PC-9 (cell line): Measurements from ENCODE around the gene IMPA2. TPM values are rescaled to one million over a fixed set of nuclear protein-coding genes. Genes with fewer than 3 reads are reported as not detected.

Experiments used
- BruUV-seq: library from RNA; stranded (reverse); fragments of 400-500 nt; replicated peaks from 2 replicates; lab custom pipeline; 2021; lab: Mats Ljungman, UMichigan
- CTCF ChIA-PET: fragments of 300-600 bp; sonication (Branson Sonifier 250); formaldehyde crosslinking; loops from one replicate; lab custom pipeline; 2022; ENCODE audit warnings: antibody characterized with exemption; lab: Charles Lee
- POLR2A ChIA-PET: fragments of 300-600 bp; sonication (Branson Sonifier 250); formaldehyde crosslinking; loops from one replicate; lab custom pipeline; 2022; ENCODE audit warnings: antibody characterized with exemption; ENCODE audit not compliant: unreplicated experiment; lab: Charles Lee
- DNase-seq, 2 experiments: peaks; one replicate each; pipeline versions ENCODE4 v3.0.0 to v3.0.0-alpha.2; 2015 to 2022; ENCODE audit warnings: mixed read lengths in 1 of 2
- H2AFZ ChIP-seq: fragments of 200-600 bp; sonication (generic); 2 replicates; pipeline ENCODE4 v1.8.1; 2017; ENCODE audit warnings: antibody characterized with exemption
- H3F3A ChIP-seq: fragments of 200-600 bp; sonication (generic); 2 replicates; pipeline ENCODE4 v1.8.1; 2017; ENCODE audit warnings: antibody characterized with exemption, mild to moderate bottlenecking, low read depth; ENCODE audit not compliant: insufficient read depth
- H3K27ac ChIP-seq: fragments of 200-600 bp; sonication (generic); 2 replicates; pipeline ENCODE4 v1.6.1; 2016; ENCODE audit warnings: mixed run types
- H3K27me3 ChIP-seq: fragments of 200-600 bp; sonication (generic); 2 replicates; pipeline ENCODE4 v1.6.1; 2016; ENCODE audit warnings: low read depth, mixed run types; ENCODE audit not compliant: insufficient read depth
- H3K36me3 ChIP-seq: fragments of 200-600 bp; sonication (generic); 2 replicates; pipeline ENCODE4 v1.6.1; 2016; ENCODE audit warnings: low read depth, mixed run types
- H3K4me1 ChIP-seq: fragments of 200-600 bp; sonication (generic); replicated peaks from 2 replicates; pipeline ENCODE4 v1.6.1; 2016; ENCODE audit warnings: mixed run types; ENCODE audit not compliant: insufficient read depth
- H3K4me2 ChIP-seq: fragments of 200-600 bp; sonication (generic); 2 replicates; pipeline ENCODE4 v1.6.1; 2017; ENCODE audit warnings: mixed run types
- H3K4me3 ChIP-seq: fragments of 200-600 bp; sonication (generic); 2 replicates; pipeline ENCODE4 v1.6.1; 2016; ENCODE audit warnings: mixed run types
- H3K79me2 ChIP-seq: fragments of 200-600 bp; sonication (generic); 2 replicates; pipeline ENCODE4 v1.6.1; 2017; ENCODE audit warnings: low read depth, mixed run types
- H3K9me2 ChIP-seq: fragments of 200-600 bp; sonication (generic); 2 replicates; pipeline ENCODE4 v1.8.1; 2017; ENCODE audit warnings: mild to moderate bottlenecking; ENCODE audit not compliant: insufficient read depth
- H3K9me3 ChIP-seq: fragments of 200-600 bp; sonication (generic); 2 replicates; pipeline ENCODE4 v1.8.1; 2016; ENCODE audit warnings: low read depth; ENCODE audit not compliant: insufficient read depth
- H4K20me1 ChIP-seq: fragments of 200-600 bp; sonication (generic); 2 replicates; pipeline ENCODE4 v1.8.1; 2017; ENCODE audit not compliant: insufficient read depth
- CTCF ChIP-seq: fragments of 200-600 bp; sonication (generic); conservative IDR thresholded peaks from 2 replicates; pipeline ENCODE4 v1.6.1; 2017; ENCODE audit warnings: mixed run types, antibody characterized with exemption, mild to moderate bottlenecking, moderate library complexity
- EZH2 ChIP-seq: fragments of 200-600 bp; sonication (generic); IDR thresholded peaks from 2 replicates; pipeline ENCODE4 v1.8.0; 2017; ENCODE audit warnings: antibody characterized with exemption, low read depth
- intact Hi-C: fragments of 100-400 bp; cut with micrococcal nuclease; formaldehyde crosslinking; loops from one replicate; pipeline ENCODE4 v1.10.0; 2022; ENCODE audit not compliant: unreplicated experiment
- total RNA-seq: library from RNA; stranded (reverse); gene quantifications from 2 replicates; pipeline ENCODE4 v1.2.3, GENCODE V29; 2021

IMPA2 gene
- total RNA-seq, 1 experiment from 2014 or later, result 91.4 TPM

DNA sequence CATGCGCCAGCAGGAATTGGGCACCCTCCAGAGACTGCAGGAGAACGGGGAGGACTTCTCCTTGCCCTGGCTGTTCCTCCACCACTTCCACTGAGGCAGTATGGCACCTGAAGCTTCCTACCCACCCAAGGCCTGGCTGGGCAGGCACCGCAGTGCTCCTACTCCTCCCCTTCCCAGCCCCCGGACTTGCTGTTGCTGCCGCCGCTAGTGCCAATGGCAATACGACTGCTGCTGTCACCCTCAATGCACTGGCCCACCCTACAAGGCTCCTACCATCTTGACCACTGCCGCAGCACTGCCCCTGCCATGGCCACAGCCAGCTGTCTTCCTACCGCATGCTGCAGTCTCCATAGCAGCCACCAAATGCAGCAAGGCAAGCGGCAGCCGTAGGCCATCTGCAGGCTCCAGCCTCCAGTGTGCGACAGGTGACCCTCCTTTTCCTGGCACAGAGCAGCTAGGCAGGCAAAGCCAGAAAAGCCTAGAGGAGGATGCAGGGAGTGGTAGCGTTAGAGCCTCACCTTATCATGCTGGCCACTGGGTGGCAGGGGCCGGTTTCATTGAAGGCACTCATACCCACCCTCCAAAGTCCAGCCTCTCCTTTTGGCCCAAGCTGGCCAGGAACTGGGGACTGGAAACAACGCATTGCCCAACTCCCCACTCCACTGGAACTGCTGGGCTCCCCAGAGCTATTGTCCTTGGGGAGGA is 64.9 kb downstream of the IMPA2 start:
- Histone ChIP-seq H3K4me2 (no peak overlapping the region), H2AFZ (no peak overlapping the region), H3K9me3 (no peaks in the 10 kb centered on the region), H4K20me1 (no peaks in the 10 kb centered on the region), H3K27me3 (no peaks in the 10 kb centered on the region), H3K9me2 (no peaks in the 10 kb centered on the region), H3K27ac (no peak overlapping the region), H3K4me3 (no peak overlapping the region), H3K36me3 (no peaks in the 10 kb centered on the region), H3F3A (peaks cover 6% of the 10 kb centered on the region; the same call in 1 of the 2 replicates), H3K79me2 (no peaks in the 10 kb centered on the region), H3K4me1 (no peaks in the 10 kb centered on the region)
- CTCF ChIA-PET, result no interaction called here
- BruUV-seq, result no TSS peak
- POLR2A ChIA-PET, result interaction anchor here (0.6 kb wide), 1 partner anchor 14 kb away, joined by 4 read pairs; no protein-coding TSS in a partner anchor
- intact Hi-C loops, result no loop called here
- TF ChIP-seq CTCF (no peak), EZH2 (no peak)
- no peak for DNase-seq

GRCh38 chr18:12046751-12047335 is 65.5 kb downstream of the IMPA2 start:
- TF ChIP-seq EZH2 (no peak), CTCF (no peak)
- H3K4me3 ChIP-seq, result no peak overlapping the region
- H3K4me1 ChIP-seq, result no peaks in the 10 kb centered on the region
- DNase-seq, result no peak
- no peaks in the 10 kb centered on the region for H3K9me2 ChIP-seq
- intact Hi-C loops, result no loop called here
- CTCF ChIA-PET, result no interaction called here
- H2AFZ ChIP-seq, result no peak overlapping the region
- H3K79me2 ChIP-seq, result no peaks in the 10 kb centered on the region
- no peak overlapping the region for H3K27ac ChIP-seq
- H3K9me3 ChIP-seq, result no peaks in the 10 kb centered on the region
- no peaks in the 10 kb centered on the region for H3K36me3 ChIP-seq
- no TSS peak for BruUV-seq
- H3F3A ChIP-seq, result no peaks in the 10 kb centered on the region
- H3K4me2 ChIP-seq, result no peak overlapping the region
- H4K20me1 ChIP-seq, result no peaks in the 10 kb centered on the region
- POLR2A ChIA-PET, result no interaction called here
- no peaks in the 10 kb centered on the region for H3K27me3 ChIP-seq

DNA sequence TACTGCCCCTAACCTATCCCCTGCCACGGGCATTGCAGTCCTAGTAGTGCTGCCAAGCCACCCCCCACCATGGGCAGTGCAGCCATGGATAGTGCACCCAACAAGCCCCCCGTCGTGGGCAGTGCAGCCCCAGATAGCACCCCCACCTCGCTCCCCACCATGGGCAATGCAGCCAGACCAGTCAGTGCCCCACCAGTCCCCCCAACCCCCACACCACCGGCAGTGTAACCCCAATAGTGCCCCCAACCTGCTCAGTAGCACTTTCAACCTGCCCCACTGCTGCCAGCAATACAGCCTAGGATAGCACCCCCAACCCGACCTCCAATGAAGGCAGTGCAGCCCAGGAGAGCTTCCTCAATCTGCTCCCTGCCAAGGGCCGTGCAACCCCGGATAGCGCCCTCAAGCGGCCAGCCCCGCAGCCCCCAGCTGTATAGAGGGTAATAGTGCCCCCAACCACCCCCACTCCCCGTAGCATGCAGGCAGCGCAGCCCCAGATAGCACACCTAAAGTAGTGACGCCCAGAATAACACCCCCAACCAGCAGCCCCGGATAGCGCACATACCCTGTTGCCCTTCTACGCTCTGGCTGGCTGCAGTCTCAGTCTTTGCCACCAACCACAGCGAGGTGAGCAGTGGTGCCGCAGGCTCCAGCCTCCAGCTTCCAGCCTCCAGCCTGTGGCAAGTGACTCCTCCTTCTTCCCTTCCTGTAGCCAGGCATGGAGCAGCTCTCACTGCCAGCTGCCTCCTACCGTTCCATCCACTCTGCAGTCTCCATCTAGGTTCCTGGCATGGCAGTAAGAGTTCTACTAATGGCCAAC is 66.9 kb downstream of the IMPA2 start:
- Histone ChIP-seq H3F3A (no peaks in the 10 kb centered on the region), H3K27me3 (no peaks in the 10 kb centered on the region), H3K79me2 (no peaks in the 10 kb centered on the region), H3K4me3 (no peak overlapping the region), H3K9me3 (no peaks in the 10 kb centered on the region), H3K36me3 (no peaks in the 10 kb centered on the region), H3K9me2 (no peaks in the 10 kb centered on the region), H3K4me1 (no peaks in the 10 kb centered on the region), H2AFZ (no peak overlapping the region), H3K4me2 (no peak overlapping the region), H3K27ac (no peak overlapping the region), H4K20me1 (no peaks in the 10 kb centered on the region)
- ChIA-PET POLR2A (interaction anchor here (0.6 kb wide), 1 partner anchor 290 kb away, joined by 9 read pairs; no protein-coding TSS in a partner anchor), CTCF (no interaction called here)
- no peak for DNase-seq
- no peak for TF ChIP-seq CTCF
- no peak for TF ChIP-seq EZH2
- BruUV-seq, result no TSS peak
- intact Hi-C loops, result no loop called here
